Activated CD4-positive, alpha-beta T cell treated with anti-CD3 and anti-CD28 coated beads for 36 hours (primary cell): ENCODE measurements around the gene ETS1. TPM values are rescaled to one million over a fixed set of nuclear protein-coding genes. Genes with fewer than 3 reads are reported as not detected.

Experiments
- ATAC-seq: fragments of 200-7000 bp; cut with Tn5 transposase; one replicate; pipeline ENCODE4 v1.10.0; 2021; ENCODE audit warnings: mild to moderate bottlenecking, moderate library complexity
- CTCF ChIA-PET: fragments of 350-600 bp; sonication (Branson Sonifier 250); formaldehyde crosslinking; loops from one replicate; lab custom pipeline; 2021; ENCODE audit warnings: antibody characterized with exemption; lab: Charles Lee
- POLR2A ChIA-PET: fragments of 350-600 bp; sonication (Branson Sonifier 250); formaldehyde crosslinking; loops from one replicate; lab custom pipeline; 2021; ENCODE audit warnings: antibody characterized with exemption, inconsistent platforms; lab: Charles Lee
- DNase-seq: peaks from one replicate; pipeline ENCODE4 v3.0.0-alpha.2; 2020
- H3K27ac Mint-ChIP-seq: one replicate; pipeline ENCODE4 v1.8.0; 2021; ENCODE audit warnings: mixed read lengths
- H3K27me3 Mint-ChIP-seq: one replicate; pipeline ENCODE4 v1.8.0; 2021; ENCODE audit warnings: mixed read lengths
- H3K36me3 Mint-ChIP-seq: one replicate; pipeline ENCODE4 v1.8.0; 2021; ENCODE audit warnings: low read depth, mixed read lengths
- H3K4me1 Mint-ChIP-seq: one replicate; pipeline ENCODE4 v1.8.0; 2021; ENCODE audit warnings: mixed read lengths
- H3K4me3 Mint-ChIP-seq: one replicate; pipeline ENCODE4 v1.8.0; 2021; ENCODE audit warnings: mild to moderate bottlenecking, moderate library complexity, mixed read lengths
- H3K9me3 Mint-ChIP-seq: one replicate; pipeline ENCODE4 v1.8.0; 2021; ENCODE audit warnings: low read depth, mixed read lengths
- intact Hi-C, 2 experiments: fragments of 100-400 bp; cut with DNase I in 1 of 2; cut with micrococcal nuclease in 1 of 2; formaldehyde crosslinking; loops; one replicate each; pipeline versions ENCODE4 v1.14.2 to v1.15.1; 2022 to 2024; cut with DNase I, micrococcal nuclease
- total RNA-seq, 2 experiments: library from RNA; stranded (reverse); gene quantifications; one replicate each; pipeline ENCODE4 v1.2.3, GENCODE V29; 2021

Gene ETS1
- total RNA-seq, 2 experiments from 2014 or later, result 410 to 449 TPM

DNA sequence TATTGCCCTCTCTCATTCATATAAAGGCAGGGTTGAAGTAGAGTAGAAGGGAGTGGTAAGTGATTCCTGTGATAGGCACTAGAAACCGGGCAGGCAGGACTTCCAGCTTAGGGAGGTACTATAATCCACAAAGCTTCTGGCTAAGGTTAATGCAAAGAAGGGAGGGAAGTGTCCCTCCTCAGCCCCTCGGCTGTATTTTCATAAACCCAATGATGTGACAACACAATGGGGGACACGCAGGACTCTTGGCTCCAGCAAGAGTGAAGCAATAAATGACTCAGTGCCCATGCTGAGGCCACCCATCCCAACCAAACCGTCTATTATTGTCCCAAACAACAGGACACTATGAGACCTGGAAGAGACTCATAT is 90.7 kb downstream of the ETS1 start:
- CTCF ChIA-PET, result interaction anchor here (0.6 to 4.7 kb wide), 7 partner anchors 10 to 365 kb away, joined by 3 to 17 read pairs (median 5); no protein-coding TSS in a partner anchor
- Mint-ChIP-seq H3K27me3 (no peaks in the 10 kb centered on the region), H3K9me3 (no peaks in the 10 kb centered on the region), H3K4me3 (peak overlapping the region; percentile 70), H3K27ac (peak overlapping the region; percentile 99), H3K4me1 (peaks cover 95% of the 10 kb centered on the region), H3K36me3 (peaks cover 90% of the 10 kb centered on the region)
- intact Hi-C loops, result no loop called here
- DNase-seq (no peak), ATAC-seq (no peak)
- POLR2A ChIA-PET, result interaction anchor here (1.3 to 1.6 kb wide), 3 partner anchors 9 to 13 kb away, joined by 3 to 7 read pairs (median 4); no protein-coding TSS in a partner anchor

GRCh38 chr11:128496249-128496648 is 91.1 kb downstream of the ETS1 start:
- POLR2A ChIA-PET, result interaction anchor here (1.3 to 1.5 kb wide), 2 partner anchors 11 to 13 kb away, joined by 3 to 7 read pairs; no protein-coding TSS in a partner anchor
- Mint-ChIP-seq H3K4me3 (peak overlapping the region; percentile 70), H3K36me3 (peaks cover 90% of the 10 kb centered on the region), H3K4me1 (peaks cover 95% of the 10 kb centered on the region), H3K27me3 (no peaks in the 10 kb centered on the region), H3K9me3 (no peaks in the 10 kb centered on the region), H3K27ac (peak overlapping the region; percentile 99)
- CTCF ChIA-PET, result interaction anchor here (0.7 to 2.4 kb wide), 3 partner anchors 10 to 23 kb away, joined by 3 to 12 read pairs (median 5); no protein-coding TSS in a partner anchor
- ATAC-seq (no peak), DNase-seq (no peak)
- intact Hi-C loops, result no loop called here

DNA sequence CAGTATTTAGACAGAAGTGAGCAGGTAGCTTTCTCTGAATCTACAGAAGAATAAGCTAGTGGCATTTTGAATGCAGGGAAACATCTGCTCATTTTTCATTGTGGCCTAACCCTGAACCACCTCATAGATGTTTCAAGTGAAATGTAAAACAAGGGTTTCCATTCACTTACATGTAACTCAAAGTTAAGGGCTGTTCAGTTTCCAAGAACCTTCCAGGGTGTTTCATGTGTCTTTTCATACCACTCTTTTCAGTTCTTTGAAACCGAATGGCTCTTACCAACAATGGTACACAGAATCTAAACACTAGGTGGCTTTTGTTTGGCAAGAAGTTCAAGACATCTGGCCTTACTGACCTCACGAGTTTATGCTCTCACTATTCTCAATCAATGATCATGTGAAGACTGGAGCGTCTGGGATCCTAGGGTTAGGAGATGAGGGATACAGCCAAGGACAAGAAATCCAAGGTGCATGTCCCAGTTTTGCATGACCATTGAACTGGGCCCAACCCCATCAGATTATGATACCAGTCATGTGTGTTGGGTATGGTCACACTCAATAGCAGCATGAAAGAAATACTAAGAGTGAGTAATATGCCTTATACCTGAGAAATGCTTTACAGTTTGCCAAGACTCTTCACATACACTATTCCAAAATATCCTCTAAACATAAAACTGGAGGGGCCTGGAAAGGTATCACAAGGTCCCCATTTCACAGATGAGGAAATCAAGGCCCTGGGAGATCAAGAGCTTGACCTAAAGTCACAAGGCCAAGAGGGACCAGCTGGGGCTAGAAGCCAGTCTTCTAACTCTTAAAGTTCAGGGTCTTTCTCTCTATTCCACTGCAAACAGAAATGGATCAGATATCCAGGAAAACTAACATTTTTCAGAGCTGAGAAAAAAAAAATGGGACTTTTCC is 92.7 kb downstream of the ETS1 start:
- no peak for DNase-seq
- ChIA-PET POLR2A (interaction anchor here (0.6 to 1.3 kb wide), 9 partner anchors 10 to 268 kb away, joined by 3 to 13 read pairs (median 4); no protein-coding TSS in a partner anchor), CTCF (interaction anchor here (0.6 to 6.1 kb wide), 11 partner anchors 13 to 171 kb away, joined by 3 to 64 read pairs (median 3); no protein-coding TSS in a partner anchor)
- Mint-ChIP-seq H3K36me3 (peaks cover 91% of the 10 kb centered on the region), H3K4me3 (peak overlapping the region; percentile 57), H3K9me3 (no peaks in the 10 kb centered on the region), H3K27ac (peak overlapping the region; percentile 99), H3K4me1 (peaks cover 97% of the 10 kb centered on the region), H3K27me3 (no peaks in the 10 kb centered on the region)
- intact Hi-C loops, result loop anchor here (1.0 to 5.0 kb wide), 7 partner anchors 10 to 262 kb away; no protein-coding TSS in a partner anchor
- ATAC-seq, result peak; percentile 57

- peak overlapping the region; percentile 89 for H3K27ac Mint-ChIP-seq
- ChIA-PET CTCF (interaction anchor here (0.6 to 6.1 kb wide), 10 partner anchors 11 to 337 kb away, joined by 3 to 64 read pairs (median 5); no protein-coding TSS in a partner anchor), POLR2A (interaction anchor here (0.6 to 1.2 kb wide), 4 partner anchors 11 to 24 kb away, joined by 3 to 13 read pairs (median 4); no protein-coding TSS in a partner anchor)
- intact Hi-C loops, result loop anchor here in 1 of 2 experiments (5.0 kb wide), 1 partner anchor 261 kb away; no protein-coding TSS in a partner anchor
- peaks cover 91% of the 10 kb centered on the region for H3K36me3 Mint-ChIP-seq
- ATAC-seq, result no peak
- no peak for DNase-seq
- no peaks in the 10 kb centered on the region for H3K9me3 Mint-ChIP-seq
- no peaks in the 10 kb centered on the region for H3K27me3 Mint-ChIP-seq
- peak overlapping the region; percentile 63 for H3K4me3 Mint-ChIP-seq
- H3K4me1 Mint-ChIP-seq, result peaks cover 97% of the 10 kb centered on the region
Observed at GRCh38 chr11:128493570-128493965, 93.8 kb downstream of the ETS1 start.

GRCh38 chr11:128492903-128493569 is 94.3 kb downstream of the ETS1 start:
- Mint-ChIP-seq H3K4me1 (peaks cover 99% of the 10 kb centered on the region), H3K27ac (peak overlapping the region; percentile 89), H3K36me3 (peaks cover 92% of the 10 kb centered on the region), H3K27me3 (no peaks in the 10 kb centered on the region), H3K9me3 (no peaks in the 10 kb centered on the region), H3K4me3 (peak overlapping the region; percentile 63)
- DNase-seq (peak; percentile 62), ATAC-seq (no peak)
- CTCF ChIA-PET, result interaction anchor here (0.5 to 6.1 kb wide), 13 partner anchors 11 to 338 kb away, joined by 3 to 64 read pairs (median 5); no protein-coding TSS in a partner anchor
- POLR2A ChIA-PET, result interaction anchor here (0.6 to 1.2 kb wide), 6 partner anchors 9 to 267 kb away, joined by 3 to 4 read pairs (median 3); no protein-coding TSS in a partner anchor
- intact Hi-C loops, result loop anchor here in 1 of 2 experiments (5.0 kb wide), 1 partner anchor 261 kb away; no protein-coding TSS in a partner anchor

DNA sequence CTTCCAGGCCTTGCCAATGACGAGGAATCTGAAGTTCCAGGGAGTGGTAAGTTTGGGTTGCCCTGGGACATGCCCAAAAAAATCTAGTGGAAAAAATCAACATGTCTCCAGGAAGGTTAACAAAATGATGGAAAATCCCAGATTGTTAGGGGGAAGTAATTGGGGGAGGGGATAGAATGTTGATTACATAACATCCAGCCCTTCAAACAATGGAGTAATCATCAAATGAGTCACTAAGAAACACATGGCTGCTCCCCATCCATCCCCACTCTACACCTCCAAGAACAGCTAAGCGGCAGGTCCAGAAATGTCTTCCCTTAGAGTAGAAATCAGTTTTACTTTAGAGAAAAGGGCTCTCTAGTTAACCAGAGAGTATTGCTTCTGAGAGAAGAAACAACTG is 94.9 kb downstream of the ETS1 start:
- Mint-ChIP-seq H3K4me3 (peak overlapping the region; percentile 63), H3K27me3 (no peaks in the 10 kb centered on the region), H3K36me3 (peaks cover 91% of the 10 kb centered on the region), H3K9me3 (no peaks in the 10 kb centered on the region), H3K27ac (peak overlapping the region; percentile 89), H3K4me1 (peaks cover 98% of the 10 kb centered on the region)
- ATAC-seq (no peak), DNase-seq (no peak)
- ChIA-PET POLR2A (interaction anchor here (0.6 to 1.9 kb wide), 15 partner anchors 9 to 266 kb away, joined by 3 to 13 read pairs (median 4); no protein-coding TSS in a partner anchor), CTCF (interaction anchor here (0.5 to 6.1 kb wide), 15 partner anchors 8 to 338 kb away, joined by 3 to 64 read pairs (median 5); no protein-coding TSS in a partner anchor)
- intact Hi-C loops, result loop anchor here in 1 of 2 experiments (5.0 kb wide), 1 partner anchor 260 kb away; no protein-coding TSS in a partner anchor

- peak; percentile 13 for ATAC-seq
Observed at GRCh38 chr11:128491195-128491936, 96.0 kb downstream of the ETS1 start.

GRCh38 chr11:128490092-128490491 is 97.3 kb downstream of the ETS1 start:
- no peaks in the 10 kb centered on the region for H3K27me3 Mint-ChIP-seq
- CTCF ChIA-PET, result interaction anchor here (1.0 to 6.1 kb wide), 6 partner anchors 8 to 169 kb away, joined by 3 to 64 read pairs (median 4); no protein-coding TSS in a partner anchor
- DNase-seq, result no peak
- H3K36me3 Mint-ChIP-seq, result peaks cover 91% of the 10 kb centered on the region
- H3K4me1 Mint-ChIP-seq, result peaks cover 97% of the 10 kb centered on the region
- POLR2A ChIA-PET, result interaction anchor here (0.5 to 0.9 kb wide), 3 partner anchors 8 to 54 kb away, joined by 3 to 4 read pairs (median 3); no protein-coding TSS in a partner anchor
- peak overlapping the region; percentile 89 for H3K27ac Mint-ChIP-seq
- H3K4me3 Mint-ChIP-seq, result peak overlapping the region; percentile 40
- H3K9me3 Mint-ChIP-seq, result no peaks in the 10 kb centered on the region
- ATAC-seq, result no peak
- intact Hi-C loops, result loop anchor here in 1 of 2 experiments (5.0 kb wide), 1 partner anchor 258 kb away; no protein-coding TSS in a partner anchor

More at GRCh38 chr11:128491195-128491936, 96.0 kb downstream of the ETS1 start:
- Mint-ChIP-seq H3K4me1 (peaks cover 97% of the 10 kb centered on the region), H3K27me3 (no peaks in the 10 kb centered on the region), H3K9me3 (no peaks in the 10 kb centered on the region), H3K36me3 (peaks cover 90% of the 10 kb centered on the region), H3K4me3 (peak overlapping the region; percentile 34), H3K27ac (peak overlapping the region; percentile 89)
- no peak for DNase-seq
- POLR2A ChIA-PET, result interaction anchor here (0.5 to 1.9 kb wide), 8 partner anchors 9 to 202 kb away, joined by 3 to 13 read pairs (median 6); no protein-coding TSS in a partner anchor
- intact Hi-C loops, result loop anchor here (1.0 to 5.0 kb wide), 2 partner anchors 9 to 259 kb away; no protein-coding TSS in a partner anchor
- CTCF ChIA-PET, result interaction anchor here (0.7 to 6.1 kb wide), 13 partner anchors 9 to 339 kb away, joined by 3 to 64 read pairs (median 3); no protein-coding TSS in a partner anchor

DNA sequence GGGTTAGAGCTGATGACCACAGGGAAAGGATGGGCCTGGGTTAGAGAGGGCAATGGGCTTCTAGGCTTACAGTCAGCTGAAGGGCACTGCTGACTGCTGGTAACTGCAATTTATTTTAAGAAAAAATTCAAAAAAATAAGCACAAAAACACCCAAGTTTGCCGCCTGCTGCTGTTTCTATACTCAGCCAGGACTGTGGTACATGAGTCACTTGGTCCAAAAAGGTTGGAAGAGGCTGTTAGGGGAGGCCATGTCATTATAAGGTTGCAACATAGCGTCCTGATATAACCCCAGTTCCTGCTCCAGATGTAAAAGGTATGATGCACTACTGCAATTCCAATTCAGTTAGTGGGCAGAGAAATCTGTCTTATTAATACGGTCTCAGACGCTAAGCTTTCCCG is 98.9 kb downstream of the ETS1 start:
- intact Hi-C loops, result no loop called here
- peaks cover 94% of the 10 kb centered on the region for H3K36me3 Mint-ChIP-seq
- H3K4me1 Mint-ChIP-seq, result peaks cover 98% of the 10 kb centered on the region
- DNase-seq (peak; percentile 65), ATAC-seq (peak; percentile 65)
- ChIA-PET POLR2A (interaction anchor here (1.0 to 1.4 kb wide), 4 partner anchors 9 to 199 kb away, joined by 3 to 4 read pairs (median 4); no protein-coding TSS in a partner anchor), CTCF (interaction anchor here (0.5 to 2.7 kb wide), 9 partner anchors 12 to 267 kb away, joined by 3 to 11 read pairs (median 4); no protein-coding TSS in a partner anchor)
- H3K27ac Mint-ChIP-seq, result peak overlapping the region; percentile 89
- no peaks in the 10 kb centered on the region for H3K27me3 Mint-ChIP-seq
- H3K9me3 Mint-ChIP-seq, result no peaks in the 10 kb centered on the region
- H3K4me3 Mint-ChIP-seq, result peak overlapping the region; percentile 48
